GM19238 (cell line): ENCODE measurements around the gene DTNB.
"Not testable (repeated sequence)": the region's sequence is repeated elsewhere in the genome, so short reads cannot be mapped to it uniquely, and the experiment has no call there.

Experiments
- DNase-seq: peaks from one replicate; pipeline ENCODE4 v3.0.0; 2011; ENCODE audit warnings: low spot score; ENCODE audit not compliant: insufficient read length

Gene DTNB

DNA sequence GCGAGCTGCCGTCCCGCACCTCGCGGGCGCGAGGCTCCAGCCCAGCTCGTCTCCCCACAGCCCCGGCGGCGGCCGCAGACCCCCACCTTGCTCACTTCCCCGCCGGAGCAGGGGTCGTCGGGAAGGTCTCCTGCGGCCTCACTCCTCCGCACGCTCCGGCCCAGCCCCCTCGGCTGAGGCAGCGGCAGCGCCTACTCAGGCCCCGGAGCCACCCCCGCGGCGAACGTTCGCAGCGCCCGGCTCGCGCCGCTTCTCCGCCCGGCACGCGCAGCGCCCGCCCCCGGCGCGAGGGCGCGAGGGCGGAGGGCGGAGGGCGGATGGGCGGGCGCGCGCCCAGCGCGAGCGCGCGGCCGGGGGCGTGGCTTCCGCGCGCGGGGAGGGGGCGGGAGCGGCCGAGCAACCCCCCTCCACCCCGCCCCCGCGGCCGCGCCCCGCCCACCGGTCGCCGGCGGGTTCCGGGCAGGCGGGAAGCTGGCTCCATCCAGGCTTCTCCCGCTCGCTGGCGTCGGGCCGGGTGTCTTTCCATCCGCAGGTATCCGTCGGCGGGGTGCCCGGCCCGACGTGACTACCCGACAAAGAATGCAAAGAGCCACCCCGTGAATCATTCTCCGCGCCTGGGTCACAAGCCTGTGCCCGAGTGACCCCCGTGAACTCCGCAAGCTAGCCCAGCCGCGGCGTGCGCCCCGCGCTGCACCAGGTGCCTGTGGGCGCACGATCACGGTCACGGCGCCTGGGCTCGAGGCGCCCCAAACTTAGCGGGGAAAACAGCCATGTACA, at the start of gene DTNB:
TSS of gene DTNB (minus strand) at position 278 of the 777 bp plus-strand sequence. CDS start 20,917 bp downstream, outside the sequence.
- DNase-seq: peak; percentile 81

DNA sequence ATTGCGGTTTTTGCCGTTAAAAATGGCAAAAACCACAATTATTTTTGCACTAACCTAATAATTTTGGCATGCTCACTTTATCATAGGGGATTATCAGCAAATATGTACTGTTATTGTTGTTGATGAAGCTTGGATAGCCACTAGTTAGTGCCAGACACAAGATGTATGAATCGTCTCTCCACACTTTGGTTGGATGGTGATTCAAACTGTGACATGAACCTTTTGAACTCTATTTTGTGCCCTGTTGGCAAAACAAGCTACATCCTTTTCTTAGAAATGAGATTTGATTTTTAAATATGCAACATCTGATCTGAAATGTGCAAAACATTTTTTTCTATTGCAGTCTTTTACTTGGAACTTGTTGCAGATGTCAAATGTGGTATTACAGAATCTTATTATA, 48.8 kb upstream of the DTNB start:
- DNase-seq: no peak

DNA sequence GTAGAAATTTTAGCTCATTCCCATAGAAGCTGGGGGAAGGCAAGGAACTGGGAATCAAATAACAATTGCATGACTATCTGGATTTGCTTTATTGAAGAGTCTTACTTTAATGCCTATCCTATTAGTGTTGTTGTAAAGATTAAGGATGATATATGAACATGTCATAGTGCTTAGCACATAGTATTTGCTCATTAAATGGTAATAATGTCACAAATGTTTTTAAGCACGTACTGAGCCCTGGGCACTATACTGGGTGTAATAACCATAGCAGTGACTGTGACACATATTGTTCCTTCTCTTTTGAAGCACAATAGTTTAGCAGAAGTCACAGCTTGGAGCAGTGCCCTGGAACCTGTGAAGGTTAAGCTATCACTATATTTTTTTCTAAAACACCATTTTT, 47.2 kb upstream of the DTNB start:
- DNase-seq: no peak

DNA sequence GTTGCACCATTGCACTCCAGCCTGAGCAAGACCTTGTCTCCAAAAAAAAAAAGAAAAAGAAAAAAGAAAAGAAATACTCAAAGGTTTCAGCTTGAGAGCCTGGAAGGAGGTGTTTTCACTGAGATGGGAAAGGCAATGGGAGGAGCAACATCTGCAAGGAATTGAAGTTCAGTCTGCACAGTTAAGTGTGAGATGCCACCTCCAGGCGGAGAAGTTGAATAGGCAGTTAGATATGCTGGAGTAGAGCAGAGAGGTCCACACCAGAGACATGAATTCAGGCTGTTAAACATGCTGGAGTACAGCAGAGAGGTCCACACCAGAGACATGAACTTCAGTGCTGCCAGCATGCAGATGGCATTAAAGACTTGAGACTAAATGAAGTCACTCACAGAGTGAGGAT, 41.4 kb upstream of the DTNB start:
- DNase-seq: no peak

DNA sequence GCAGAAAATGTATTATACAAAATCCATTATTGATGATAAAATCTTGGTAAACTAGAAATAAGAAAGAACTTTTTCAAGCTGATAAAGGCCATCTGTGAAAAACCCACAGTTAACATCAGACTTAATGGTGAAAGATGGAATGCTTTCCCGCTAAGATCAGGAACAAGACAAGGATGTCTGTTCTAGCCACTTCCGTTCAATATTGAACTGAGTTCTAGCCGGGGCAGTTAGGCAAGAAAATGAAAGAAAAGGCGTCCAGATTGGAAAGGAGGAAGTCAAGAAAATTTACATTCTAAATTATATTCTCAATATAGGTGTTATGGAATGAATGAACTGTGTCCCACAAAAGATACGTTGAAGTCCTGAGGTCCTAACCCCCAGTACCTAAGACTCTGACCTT, 39.1 kb upstream of the DTNB start:
- no peak for DNase-seq

DNA sequence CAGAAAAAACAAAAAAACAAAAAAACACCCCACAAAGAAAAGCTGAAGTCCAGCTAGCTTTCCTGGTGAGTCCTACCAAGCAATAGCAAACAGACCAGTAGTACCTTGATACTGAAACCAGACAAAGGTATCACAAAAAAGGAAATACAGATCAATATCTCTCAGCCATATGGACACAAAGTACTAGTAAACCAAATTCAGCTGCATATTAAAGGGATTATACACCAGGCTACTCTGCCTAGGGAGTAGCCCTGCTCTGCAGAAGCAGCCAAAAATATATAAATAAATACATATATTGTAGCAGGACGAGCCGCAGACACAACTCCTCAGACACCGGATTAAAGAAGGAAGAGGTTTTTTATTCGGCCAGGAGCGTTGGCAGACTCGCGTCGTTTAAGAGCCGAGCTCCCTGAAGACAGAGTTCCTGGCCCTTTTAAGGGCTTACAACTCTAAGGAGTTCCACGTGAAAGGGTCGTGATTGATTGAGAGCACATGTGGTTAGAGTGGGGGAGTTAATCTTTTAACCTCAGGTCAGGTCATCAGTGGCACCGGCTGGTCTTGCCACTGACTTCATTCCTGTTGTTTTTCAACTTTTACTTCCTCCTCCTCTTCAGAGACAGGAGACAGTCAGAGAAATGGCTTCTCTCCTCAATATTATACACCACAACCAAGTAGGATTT, 38.4 kb upstream of the DTNB start:
- no peak for DNase-seq

DNA sequence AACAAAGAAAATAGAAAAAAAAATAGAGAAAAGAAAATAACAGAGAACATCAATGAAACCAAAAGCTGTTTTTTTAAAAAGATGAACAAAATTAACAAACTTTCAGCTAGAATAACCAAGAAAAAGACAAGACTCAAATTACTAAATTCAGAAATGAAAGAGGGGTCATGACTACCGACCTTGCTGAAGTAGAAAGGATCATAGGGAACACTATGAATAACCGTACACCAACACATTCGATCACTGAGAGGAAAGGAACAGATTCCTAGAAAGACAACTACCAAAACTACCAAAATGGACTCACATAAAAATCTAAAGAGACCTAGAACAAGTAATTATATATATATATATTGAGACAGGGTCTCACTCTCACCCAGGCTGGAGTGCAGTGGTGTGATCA, 37.4 kb upstream of the DTNB start:
- DNase-seq: no peak

DNA sequence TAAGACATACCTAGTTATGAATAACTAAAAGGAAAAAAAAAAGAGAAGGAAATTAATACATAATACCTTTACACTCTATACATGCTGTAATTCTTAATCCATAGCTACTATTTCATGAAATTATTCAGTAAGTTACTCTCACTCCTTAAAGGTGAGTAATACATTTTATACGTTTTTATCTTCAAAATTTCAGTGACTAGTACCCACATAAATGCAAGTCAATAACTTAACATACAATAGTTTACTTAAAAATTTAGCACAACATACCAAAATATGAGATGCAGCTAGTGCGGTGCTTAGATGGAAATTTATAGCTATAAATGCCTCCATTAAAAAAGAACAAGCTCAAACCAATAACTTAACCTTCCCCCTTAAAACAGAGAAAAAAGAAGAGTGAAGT, 36.0 kb upstream of the DTNB start:
- DNase-seq: no peak

DNA sequence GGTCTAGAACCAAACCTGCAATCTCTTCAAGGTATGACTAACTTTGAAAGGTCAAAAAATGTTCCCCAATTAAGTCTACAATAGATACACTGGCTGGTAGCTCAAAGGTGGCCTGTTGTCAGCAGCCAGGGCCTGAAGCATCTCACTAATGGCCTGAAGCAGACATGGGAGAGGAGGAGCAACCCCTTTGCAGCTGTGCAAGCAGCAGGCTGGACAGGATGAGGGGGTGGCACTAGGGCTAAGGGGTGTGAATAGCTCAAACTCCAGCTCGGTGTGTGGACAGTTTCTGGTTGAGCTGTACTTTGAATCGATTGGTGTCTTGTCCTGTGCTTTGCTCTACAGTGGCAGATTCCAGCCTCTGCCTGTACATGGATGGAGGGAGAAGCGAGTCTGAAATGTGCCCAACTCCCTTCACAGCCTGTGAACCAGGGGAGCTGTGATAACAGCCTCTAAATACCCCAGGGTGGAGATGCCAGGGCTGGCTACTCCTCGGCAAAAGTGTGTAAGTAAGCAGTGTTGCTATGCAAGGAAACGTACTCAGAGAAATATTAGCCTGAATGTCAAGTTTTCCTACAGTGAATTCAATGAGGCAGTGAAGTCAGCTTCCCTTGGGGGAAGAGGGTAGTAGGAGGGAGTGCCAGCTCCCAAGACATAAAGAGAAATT, 34.7 kb upstream of the DTNB start:
- no peak for DNase-seq

DNA sequence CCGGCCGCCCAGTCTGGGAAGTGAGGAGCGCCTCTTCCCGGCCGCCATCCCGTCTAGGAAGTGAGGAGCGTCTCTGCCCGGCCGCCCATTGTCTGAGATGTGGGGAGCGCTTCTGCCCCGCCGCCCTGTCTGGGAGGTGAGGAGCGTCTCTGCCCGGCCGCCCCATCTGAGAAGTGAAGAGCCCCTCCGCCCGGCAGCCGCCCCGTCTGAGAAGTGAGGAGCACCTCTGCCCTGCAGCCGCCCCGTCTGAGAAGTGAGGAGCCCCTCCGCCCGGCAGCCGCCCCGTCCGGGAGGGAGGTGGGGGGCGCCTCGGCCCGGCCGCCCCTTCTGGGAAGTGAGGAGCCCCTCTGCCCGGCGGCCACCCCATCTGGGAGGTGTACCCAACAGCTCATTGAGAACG, 32.2 kb upstream of the DTNB start:
- DNase-seq: not testable (repeated sequence)

DNA sequence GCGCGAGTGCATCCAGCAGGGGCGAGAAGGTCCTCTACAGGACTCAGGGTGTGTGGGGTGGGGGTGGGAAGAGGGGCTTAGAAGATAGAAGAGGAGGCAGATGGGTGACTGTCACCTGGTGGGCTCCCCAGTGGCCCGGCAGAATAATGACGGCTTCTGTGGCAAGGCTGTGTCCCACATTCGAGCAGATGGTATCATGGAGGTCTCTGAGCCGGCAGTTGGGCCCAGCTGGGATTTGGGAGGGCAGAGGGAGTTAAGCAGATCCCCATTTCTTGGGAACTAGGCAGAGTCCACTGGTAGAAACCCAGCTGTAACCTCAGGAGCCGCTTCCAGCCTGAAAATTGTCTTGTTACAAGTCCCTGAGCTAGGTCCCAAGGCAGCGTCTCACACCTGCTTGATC, 28.4 kb upstream of the DTNB start:
- DNase-seq: no peak

DNA sequence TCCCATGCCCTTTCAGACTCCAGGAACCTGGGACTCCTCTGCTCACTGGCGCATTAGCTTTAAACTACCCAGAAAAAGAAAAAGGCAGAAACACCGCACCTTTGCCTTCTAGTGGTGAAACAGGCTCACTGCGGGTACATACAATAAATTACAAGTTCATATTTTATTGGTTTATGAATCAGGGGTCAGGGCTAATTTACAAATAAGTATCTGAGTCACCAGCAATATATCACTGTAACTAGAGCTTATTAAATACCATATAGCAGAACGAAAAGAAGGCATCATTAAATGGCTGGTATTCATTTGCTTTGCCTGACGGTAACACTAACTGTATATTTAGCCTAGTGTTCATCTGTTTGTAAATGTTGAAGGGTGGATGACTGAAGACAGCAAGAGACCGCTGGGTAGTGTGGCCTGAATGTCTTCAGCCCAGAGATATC, 26.9 kb upstream of the DTNB start:
- peak; percentile 28 for DNase-seq

DNA sequence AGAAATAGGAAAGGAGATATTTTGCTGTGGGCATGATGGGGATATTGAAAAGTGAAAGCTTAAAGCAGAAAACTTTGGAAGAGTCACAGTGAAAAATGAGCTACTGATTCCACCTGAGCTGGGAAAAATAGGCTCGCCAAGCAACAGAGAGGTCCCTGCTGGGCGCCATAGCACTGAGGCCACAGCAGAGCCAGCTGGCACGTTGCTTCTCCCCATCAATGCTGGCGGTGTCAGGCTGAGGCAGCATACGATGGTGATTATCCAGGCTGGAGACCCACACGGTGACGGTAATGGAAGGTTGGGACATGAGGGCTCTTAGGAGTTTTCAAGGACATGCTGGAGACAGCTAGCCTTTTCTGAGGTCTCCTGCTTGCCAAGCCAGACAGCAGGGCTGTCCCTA, 25.8 kb upstream of the DTNB start:
- no peak for DNase-seq

DNA sequence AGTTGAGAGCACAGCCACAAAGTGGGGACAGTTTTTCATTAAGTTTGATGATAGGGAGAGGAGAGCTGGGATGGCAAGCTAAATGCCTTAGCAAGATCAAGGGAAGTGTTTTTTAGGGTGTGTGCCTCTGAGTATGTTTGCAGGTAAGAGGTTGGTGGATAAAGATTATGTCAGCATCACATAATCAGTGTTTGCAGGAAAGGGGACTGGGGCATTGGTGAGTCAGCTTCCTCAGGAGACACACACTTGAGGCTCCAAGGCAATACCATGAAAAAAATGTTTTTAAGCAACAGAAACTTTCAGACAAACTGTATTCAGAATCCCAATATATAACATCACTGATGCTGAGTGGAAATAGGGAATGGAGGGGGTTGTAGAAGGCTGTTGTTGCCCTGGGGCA, 25.4 kb upstream of the DTNB start:
- DNase-seq: no peak

DNA sequence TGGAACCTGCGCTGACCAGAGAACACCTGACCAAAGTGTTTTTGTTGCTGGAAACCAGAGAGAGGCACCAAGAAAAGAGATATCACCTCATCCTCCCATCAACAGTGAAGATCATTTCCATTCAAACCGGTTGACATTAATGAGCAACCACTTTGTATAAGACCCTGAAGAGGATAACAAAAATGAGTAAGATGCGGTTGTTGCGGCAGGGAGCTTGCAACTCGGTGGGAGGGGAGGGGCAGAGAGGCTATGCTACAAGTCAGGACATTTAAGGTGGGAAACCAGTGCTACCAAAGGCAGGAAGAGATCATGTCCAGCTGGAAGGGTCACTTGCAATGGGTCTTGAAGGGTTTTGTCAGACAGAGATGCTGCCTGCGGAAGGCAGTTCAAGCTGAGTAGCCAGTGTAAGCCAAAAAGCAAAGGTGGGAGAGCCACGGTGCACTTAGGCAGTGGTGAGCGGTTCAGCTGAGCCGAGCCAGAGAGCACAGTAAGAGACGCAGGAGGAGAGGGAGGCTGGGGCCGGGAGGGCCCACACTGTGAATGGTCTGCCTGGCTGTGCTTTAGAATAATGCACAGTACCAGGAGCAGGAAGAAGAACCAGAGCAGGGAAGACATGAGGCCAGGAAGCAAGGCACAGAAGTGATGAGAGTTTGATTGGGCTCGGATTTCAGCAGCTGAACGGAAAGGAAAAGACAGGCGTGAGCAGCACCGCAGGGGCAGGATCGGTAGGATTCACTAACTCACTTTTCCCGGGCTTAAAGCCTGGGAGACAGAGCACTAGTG, 24.4 kb upstream of the DTNB start:
- no peak for DNase-seq

DNA sequence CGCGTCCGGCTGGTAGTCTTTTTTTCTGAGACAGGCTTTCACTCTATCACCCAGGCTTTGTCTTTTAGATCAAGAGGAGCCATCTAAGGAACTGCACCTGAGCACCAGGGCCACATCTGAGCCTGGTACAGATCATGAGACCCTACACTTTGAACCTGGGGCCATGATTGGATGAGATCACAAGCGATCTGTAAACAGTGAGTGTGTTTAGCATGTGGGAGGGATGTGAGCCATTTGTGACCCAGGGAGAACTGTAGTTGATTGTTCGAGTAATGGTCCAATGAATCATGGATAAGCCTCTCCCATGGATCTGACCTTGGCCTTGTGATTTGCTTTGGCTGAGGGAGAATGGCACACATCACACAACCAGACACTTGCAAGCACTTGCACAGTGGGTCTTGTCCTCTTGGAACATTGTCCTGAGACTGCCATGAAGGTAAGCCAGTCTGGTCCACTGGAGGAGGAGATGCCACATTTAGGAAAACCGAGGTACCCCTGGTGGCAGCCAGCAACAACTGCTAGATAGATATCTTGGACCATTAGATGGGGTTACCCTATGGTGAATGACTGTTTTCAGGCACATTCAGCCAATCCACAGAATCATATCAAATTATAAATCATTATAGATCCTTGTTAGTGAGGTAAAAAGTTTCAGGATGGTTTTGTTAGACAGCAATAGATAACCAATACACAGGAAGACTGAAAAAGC, 19.5 kb upstream of the DTNB start:
- DNase-seq: no peak

DNA sequence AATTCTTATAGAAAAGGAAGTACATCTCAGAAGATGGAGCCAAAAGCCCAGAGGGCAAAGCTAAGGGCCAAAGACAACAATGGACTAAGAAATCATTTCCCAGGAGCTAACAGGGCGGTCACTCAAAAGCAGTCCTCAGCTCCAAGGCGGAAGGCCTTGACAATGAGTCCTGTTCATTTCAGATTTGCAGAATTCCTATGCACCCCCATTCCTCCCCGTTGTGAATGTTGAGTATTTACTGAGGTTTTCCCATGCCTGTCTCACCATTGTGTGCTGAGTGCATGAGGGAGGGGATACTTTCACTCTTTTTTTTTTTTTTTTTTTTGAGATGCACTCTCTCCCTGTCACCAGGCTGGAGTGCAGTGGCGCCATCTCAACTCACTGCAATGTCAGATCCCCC, 18.8 kb upstream of the DTNB start:
- DNase-seq: no peak

DNA sequence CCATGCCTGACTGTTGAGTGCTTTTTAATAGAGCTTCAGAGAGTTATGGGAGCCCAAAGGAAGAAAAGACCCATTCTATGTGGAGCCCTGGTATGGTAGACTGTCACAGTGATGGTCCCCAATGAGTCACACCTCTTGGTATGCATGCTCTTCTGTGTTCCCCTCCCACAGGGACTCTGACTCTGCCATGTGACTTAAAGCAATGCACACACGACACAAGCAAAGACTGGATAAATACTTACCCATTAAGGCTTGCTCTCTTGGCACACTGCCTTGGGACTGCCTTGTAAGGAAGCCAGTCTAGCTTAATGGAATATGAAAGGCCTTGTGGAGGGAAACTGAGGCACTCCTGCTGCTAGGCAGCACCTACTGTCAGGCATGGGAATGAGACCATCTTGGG, 16.7 kb upstream of the DTNB start:
- DNase-seq: no peak

DNA sequence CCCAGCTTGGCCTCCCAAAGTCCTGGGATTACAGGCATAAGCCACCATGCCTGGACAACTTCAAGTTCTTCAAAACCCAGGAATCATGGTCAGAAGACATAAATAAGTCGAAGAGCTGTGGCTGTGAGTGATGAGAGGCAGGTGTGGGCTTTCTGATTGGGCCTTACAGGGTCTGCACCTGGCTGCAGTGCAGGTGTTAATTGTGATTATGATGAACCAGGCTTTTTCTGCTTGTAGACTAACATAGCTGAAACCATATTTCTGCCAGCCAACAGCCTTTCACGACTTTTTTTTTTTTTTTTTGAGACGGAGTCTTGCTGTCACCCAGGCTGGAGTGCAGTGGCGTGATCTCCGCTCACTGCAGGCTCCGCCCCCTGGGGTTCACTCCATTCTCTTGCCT, 14.9 kb upstream of the DTNB start:
- no peak for DNase-seq

DNA sequence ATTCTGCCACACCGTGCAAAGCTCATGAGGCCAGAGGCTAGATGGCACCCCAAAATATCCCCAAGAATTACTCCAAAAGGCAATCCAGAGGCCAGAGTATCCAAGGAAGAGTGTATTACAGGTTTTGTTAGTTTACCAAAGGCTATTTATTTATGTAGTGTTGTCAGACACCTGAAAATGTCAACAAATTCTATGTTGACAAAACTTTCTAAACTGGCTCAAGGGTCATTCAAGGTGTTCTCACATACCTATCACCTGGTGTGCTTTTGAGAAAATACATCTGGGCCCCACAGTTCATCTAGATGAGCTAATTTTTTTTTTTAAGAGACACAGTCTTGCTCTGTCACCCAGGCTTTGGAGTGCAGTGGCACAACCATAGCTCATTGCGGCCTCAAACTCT, 12.4 kb upstream of the DTNB start:
- DNase-seq: no peak
